NK-92 (cell line): ENCODE measurements around the gene POU3F1.

Experiments
- DNase-seq: peaks from one replicate; lab custom pipeline; 2025; ENCODE audit not compliant: unreplicated experiment; lab: John Stamatoyannopoulos, UW

POU3F1 gene

DNA sequence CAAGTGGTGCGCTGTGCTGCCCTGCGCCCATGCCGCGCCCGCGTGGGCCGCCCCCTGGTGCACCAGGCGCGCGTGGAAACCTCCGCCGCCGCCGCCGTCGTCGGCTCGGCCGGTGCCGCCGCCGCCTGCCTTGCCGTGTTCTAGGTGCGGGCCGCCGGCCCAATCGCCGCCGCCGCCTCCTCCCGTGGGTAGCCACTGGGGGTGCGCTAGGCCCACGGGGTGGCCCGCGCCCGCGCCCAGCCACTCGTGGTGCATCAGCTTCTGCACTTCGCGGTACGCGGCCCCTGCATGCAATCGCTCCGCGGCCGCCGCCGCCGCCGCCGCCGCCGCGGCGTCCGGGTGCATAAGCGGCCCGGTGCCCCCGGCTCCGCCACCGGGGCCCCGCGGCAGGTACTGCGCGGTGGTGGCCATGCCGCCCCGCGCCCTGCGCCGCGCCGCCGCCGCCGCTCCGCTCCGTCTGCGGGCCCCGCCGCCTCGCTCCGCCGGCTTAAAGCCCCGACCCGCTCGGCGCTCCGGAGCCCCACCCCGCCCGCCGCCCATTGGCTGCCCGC lies at the start of gene POU3F1:
Gene POU3F1 (minus strand): TSS at position 461 of the 551 bp plus-strand sequence. CDS start 50 bp downstream, at position 411.
- DNase-seq = no peak

DNA sequence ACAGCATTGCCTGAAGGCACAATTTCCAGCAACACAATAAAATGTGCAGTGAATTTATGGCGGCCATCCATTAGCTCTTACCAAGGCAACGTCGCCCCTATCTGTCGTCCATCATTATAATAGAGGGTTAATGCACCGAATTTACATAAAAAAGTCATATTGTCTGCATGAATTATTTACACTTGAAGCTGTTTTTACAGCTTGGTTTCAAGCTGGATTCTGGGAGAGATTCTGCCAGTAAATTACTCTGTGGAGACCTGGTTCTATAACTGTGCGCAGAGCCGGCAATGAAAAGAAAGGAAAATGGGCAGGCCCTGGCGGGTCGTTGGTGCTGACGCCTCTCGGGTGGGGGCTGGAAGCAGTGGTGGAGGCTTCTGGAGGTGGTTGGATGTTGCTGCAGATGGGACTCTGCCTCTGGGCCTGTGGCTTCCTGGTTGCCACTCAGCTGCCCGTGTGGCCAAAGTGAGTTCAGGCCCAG lies 48.9 kb upstream of the POU3F1 start:
- no peak for DNase-seq

DNA sequence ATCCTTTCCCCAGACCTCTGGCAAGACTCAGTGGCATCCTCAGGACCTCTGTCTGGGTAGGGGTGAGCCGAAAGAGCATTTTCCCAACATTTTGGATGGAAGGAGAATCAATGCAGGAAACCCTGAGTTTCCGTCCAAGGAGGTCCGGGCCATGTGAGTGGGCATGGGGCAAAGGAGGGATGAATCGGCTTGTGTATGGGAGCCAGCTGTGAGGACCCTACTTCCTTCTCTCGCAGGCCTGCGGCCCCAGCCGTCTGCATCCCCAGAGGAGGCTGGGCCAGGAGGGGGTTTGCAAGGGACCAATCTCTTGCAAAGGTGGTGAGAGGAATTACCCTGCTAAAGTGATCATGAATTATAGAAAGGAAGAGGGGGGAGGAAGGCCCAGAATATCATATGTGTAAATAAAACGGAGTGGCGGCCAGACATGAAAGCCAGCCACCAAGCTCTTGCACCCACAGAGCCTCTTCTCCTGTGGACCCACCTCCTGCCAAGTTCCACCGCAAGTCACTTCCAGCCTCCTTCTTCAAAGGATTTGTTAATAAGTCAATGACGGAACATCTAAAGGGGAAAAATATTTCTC lies 48.2 kb upstream of the POU3F1 start:
- DNase-seq = no peak

DNA sequence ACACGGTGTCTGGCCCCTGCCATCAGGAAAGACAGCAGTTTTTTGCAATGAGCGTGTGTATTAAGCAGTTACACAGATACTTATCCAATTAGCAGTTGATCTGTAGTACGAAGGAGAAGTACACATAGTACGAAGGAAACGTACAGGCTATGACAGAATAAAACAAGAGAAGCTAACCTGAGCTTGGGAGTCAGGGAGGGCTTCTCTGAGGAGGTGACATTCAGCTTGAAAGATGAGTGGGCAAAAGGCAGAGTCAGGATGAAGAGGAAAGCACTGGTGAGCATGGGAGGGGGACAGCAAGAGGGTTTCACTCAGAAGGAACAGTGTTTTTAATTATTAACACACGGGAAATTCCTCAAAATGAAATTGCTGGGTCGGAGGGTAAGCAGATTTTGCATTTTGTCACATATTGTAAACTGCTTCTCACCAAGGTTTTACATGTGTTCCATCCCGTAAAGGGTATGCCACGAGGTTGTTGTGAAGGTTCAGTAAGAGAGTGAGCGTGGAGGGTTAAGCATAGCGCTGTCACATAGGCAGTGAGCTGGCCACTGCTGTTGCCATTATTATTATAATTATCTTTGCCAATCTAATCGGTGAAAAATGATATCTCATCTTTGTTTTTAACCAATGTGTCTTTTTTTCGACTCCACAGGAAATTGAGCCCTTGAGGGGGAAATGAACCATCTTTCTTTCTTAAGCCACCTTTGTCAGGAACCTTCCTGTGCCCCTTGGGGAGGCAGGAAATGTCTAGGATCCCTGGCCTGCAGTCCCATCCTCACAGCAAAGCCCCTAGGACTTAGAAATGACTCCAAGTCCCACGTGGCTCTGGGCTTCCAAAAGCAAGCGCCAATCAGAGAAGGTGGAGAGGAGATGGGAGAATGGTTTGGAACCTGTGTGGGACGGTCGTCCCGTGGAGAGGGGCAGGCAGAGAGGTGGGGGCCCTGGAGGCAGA lies 47.3 kb upstream of the POU3F1 start:
- DNase-seq = no peak

DNA sequence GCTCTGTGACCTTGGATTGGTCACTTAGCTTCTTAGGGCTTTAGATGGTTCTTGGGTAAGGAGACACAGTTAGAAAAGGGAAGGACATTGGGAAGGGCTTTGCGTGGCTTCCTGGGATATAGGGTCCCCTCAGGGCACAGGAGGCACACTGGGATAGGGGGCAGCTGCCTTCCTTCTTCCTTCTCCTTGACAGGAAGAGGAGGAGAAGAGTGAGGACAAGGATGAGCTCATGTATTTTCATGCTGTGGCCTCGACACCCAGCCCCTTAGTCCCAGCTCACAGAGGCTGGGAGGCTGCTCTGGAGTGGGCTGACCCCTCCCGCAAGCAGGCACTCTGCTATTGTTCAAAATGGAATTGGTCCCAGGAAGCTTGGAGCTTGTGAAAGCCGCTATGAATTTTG lies 45.7 kb upstream of the POU3F1 start:
- no peak for DNase-seq

DNA sequence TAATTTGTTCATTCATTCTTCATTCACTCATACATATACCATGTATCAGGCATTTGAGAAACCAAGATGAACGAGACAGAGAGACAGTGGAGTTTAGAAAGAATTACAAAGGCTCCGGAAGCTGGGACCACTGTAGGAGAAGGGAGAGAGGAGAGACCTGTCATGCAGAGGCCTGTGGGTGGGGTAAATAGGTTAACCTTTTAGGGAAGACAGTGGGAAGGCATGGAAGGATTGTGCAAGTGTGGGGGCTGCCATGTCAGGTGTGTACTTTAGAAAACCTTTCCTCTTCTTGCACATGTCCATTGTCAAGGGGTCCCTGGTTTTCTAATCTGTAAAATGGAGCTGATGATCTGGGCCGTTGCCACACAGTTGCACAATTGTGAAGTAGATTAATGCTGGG lies 44.2 kb upstream of the POU3F1 start:
- no peak for DNase-seq

DNA sequence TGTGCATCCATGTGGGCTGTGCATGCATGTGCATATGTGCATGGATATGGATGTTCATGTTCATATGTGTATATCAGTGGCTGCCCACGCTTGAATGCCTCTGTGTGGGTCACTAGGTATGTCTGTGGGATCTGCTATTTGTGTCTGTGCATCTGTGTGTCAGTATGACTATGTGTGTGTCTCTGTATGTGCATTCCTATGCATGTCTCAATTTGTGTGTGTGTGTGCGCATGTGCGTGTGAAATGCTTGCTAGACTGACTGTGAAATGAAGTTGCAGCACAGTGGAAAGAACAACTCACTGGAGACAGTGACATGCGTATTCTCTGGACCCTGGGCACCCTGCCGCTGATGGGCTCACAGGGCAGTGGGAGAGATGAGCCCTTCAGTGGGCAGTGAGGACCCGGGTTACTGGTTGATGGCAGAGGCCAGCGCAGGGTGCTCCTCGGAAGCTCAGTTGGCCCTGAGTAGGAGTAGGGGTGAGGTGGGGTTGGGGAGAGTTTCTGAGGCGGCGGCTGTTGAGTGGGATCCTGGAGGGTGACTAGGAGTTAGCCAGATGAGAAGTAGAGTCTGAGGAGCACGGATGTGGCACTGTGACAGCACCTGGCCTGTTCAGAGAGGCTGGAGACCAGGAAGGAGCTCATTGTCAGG lies 43.2 kb upstream of the POU3F1 start:
- DNase-seq = no peak

DNA sequence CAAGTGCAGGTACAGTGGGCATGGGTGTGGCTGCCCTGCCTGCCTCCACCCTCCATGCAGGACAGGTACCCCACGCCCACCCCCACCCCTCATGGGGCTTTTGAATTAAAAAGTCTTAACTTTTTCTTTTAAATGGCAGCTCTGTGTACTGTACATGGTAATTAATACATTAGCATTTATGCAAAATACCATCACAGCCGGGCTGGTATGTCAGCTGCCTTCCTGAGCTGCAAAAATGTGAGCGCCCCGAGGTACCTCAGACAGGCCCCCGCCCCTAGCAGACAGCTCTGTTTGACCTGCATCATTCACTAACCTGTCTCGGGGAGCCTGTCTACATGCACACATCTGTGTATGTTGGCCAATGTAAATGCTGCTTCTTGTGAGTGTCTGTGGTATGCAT lies 42.2 kb upstream of the POU3F1 start:
- DNase-seq = no peak

DNA sequence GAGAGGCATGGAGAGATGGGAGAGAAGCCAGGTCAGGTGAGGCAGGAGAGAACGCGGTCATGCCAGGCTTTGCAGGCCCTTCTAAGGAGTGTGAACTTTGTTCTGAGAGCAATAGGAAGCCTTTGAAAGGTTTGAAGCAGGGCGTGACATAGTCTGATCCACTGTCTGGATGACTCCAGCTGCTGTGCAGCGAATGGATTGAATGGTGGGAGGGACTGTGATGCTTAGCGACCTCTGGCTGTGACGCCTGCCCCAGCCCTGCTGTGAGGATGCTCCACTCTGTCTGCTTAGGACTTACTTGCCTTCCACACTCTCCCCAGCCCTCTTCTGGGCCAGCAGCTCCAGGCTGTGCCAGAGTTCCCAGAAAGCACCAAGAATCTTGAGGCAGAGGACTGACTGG lies 41.8 kb upstream of the POU3F1 start:
- DNase-seq = no peak

DNA sequence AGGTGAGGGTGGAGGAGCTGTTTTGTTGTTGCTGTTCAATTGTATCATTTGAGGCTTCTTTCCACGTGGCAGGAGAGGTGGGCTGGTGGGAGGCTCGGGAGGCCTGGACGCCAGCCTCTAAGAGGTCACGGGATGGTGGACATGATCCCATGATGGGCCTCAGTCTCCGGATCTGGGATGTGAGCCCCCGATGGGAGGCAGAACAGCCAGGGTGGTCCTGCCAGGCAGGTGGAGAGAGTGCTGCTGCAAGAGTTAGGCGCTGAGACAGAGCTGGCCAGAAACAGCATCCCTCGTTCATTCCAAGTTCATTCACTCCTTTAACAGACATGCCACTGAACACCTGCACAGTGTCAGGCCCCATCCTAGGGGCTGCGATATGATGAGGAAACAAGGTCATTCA lies 41.1 kb upstream of the POU3F1 start:
- no peak for DNase-seq

DNA sequence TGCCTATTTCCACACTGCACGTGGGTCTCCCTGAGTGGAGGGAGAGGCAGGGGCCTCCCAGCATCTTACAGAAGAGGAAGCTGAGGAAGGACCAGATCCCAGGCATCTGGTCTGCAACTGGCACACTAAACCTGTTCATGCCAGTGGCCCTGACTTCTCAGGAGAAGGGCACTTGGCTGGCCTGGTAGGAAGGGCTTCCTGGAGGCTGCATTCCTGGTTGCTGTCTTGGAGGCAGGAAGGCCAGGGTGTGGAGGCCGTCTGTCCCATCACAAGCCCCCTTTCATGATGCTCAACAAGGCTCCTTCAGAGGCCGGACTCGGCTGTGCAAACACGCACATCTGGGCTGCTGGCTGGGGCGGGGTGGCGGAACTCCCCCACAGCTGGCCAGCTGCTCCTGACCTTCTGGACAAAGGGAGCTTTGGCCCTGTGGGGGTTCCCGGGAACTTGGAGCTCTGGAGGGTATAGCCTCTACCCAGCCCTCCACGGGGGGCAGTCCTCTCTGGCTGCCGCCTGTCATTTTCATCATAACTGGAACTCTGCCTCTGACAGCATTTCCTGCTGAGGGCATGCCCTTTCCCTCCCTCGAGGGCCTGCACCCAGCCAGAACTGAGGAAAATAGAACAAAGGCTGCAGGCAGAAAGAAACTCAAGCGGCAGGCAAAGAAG lies 39.2 kb upstream of the POU3F1 start:
- DNase-seq = no peak

DNA sequence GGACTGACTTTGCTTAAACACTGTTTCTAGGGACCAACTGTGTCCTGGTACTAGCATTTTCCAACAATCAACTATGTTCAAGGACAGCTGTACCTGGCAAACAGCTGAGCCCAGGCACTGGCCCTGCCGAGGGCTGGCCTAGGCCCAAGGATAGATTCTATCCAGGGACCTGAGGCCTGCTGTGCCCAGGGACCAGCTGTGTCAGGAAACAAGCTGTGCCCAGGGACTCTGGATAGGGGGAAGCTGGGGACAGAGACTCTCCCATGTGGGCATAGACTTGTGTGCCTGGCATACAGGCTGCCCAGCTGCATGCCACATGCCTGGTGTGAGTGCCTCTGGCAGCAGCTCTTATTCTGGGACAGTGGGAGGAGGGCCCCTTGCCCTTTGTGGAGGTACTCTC lies 38.1 kb upstream of the POU3F1 start:
- no peak for DNase-seq

DNA sequence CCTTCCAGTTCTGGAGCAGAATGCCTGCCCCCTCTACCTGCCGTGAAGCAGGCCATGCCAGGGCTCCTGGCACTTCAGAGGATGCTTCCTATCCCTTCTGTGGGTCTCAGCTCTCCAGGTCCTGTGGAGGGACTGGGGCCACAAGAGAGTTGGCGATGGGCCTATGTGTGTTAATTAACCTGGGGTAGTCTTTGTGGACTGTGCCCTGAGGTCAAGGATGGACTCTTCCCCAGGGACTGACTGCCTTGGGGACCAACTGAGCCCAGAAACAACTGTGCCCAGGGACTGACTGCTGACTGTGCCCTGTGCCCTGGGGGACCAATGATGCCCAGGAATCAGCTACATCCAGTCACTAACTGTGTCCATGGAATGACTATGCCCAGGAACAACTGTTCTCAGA lies 37.5 kb upstream of the POU3F1 start:
- DNase-seq = no peak

DNA sequence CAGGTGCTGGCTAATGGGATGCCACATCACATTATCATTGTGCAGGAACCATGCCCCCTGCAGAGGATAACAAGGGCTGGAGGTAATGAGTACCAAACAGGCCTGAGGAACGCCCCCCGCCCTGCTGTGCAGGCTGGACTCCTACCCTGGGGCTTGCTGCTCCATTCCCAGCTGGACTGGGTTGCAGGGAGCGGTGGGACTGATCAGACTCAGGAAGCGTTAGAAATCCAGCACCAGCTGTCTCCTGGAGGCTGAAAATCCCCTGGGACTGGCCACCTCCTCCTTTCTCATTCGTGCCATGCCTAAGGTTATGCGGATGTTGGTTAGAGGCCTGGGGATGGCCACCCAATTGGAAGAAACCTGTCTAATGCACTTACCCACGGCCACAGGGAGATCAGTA lies 36.9 kb upstream of the POU3F1 start:
- no peak for DNase-seq

DNA sequence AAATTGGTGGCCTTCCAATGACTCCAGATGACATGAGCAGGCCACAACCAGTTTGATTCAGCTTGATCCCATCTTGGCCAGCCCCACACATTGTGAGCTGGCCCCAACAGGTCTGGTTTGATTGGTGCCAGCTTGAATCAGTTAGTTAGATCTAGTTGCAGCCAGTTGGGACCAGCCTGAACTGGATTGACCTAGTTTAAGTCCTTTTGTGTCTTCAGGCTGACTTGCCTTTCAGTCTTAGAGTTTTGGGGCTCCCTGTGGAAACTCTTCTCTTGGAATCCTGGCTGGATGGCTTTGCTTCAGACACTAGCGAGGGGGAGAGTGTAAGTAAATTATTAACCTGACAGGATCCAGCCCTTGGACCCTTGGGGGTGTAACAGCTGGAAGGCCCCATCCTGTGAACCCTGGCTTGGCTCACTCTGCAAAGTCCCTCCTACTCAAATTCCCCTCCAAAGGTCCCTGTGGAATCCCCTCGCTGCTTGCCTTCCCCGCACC lies 36.2 kb upstream of the POU3F1 start:
- no peak for DNase-seq

DNA sequence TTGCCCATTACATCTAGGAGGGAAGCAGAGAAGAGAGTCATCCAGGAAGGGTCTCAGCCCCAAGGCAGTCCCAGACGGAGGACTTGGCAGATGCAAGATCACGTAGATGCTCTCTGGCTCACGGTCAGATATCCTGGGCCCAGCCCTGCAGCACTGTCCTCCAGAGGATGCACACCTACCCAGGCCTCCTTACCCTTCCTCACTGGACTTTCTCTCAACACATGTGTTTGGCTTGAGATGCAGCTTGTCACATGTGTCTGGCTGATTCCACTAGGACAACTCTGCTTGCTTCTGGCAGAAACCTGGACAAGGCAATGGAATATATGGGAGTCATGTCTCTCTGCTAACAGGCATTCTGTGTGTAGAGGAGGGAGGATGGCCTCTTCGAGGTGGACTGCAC lies 32.4 kb upstream of the POU3F1 start:
- DNase-seq = no peak

DNA sequence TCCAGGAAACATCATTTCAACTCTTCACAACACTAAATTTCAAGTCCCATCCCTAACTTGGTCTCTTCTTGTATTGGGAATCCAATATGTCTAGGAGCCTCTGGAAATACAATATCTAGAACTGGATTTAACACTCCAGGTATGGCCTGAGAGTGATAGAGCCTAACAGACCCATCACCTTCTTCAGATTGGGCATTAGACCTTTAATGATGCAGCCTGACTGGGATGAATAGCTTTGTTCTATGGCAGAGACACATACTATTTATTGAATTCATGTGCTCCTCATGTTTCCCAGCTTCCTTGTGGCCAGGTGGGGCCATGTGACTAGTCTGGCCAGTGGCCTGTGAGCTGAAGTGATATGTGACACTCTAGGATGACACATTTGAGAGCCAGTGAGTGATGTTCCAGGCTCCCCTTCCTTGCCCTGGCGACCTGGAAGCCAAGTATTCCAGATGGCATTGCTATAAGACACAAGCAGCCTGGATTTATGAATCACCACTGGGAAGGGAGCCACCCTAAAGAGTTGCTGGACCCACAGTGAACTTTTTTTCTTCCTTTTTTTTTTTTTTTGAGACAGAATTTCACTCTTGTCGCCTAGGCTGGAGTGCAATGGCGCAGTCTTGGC lies 31.0 kb upstream of the POU3F1 start:
- no peak for DNase-seq

DNA sequence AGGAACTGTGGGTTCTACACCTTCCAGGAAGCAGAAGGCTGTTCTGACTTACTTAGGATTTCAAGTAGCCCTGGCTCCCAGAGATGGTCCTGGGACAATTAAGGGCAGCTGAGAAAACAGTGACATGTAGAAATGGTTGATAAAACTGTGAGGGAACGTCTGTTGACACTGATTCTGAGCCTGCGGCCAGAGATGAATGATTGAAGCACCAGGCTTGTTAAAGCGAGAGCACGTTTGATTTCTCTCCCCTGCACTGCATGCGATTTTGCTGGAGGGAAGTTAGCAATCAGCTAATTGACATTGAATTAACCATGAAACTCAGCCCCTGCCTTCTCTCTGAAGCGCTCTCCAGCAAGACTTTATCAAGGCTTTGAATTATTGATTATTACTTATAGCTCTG lies 29.9 kb upstream of the POU3F1 start:
- no peak for DNase-seq

DNA sequence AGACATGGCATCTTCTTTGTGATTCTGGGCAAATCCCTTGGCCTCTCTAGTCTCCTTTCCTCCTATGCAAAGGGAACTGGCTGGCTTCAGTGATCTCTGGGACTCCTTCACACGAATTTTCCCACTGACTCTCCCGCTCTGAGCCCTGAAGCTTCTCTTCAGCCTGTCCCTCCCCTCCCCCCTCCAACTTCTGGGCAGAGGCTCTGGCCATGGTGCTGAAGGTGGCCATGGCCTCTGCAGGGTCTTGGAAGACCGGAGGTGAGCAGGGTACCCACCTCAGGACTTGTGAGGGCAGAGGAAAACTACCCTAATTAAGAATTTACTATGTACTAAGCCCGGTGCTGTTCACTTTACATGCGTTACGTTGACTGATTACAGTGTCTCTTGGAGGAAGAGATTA lies 29.4 kb upstream of the POU3F1 start:
- DNase-seq = no peak

DNA sequence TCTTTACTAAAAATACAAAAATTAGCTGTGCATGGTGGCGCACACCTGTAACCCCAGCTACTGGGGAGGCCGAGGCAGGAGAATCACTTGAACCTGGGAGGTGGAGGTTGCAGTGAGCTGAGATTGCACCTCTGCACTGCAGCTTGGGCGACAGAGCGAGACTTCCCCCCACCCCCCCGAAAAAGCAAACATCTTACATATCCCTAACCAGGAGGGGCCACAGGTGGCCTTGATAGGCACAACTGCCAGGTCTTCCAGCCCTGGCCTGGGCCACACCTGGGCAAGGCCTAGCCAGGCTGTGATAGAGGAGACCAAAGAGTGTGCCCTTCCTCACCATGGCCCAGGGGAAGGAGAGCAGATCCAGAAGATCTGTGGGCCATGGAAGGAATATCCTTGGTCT lies 28.6 kb upstream of the POU3F1 start:
- no peak for DNase-seq

DNA sequence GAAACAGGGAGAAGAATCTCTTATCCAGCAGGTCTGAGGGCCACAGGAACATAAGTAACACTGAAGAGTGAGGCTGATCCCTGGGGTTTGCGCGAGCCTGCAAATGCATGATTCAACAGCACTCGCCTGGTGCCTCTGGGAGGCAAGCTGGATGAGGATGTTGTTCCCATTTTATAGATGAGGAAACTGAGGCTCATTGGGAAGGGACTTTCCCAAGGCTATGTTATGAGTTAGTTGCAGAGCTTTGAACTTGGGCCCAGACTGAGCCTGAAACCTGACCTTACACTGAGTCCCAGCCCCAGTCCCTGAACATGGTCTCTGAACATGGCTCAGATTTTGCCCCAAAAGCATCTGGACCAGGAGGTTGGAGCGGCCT lies 27.7 kb upstream of the POU3F1 start:
- DNase-seq = no peak
